Fibroblast of the aortic adventitia (primary cell): ENCODE data around the gene TENT4A. TPM values are rescaled to one million over a fixed set of nuclear protein-coding genes. Genes with fewer than 3 reads are reported as not detected.

ENCODE experiments used
- DNase-seq: peaks from one replicate; pipeline ENCODE4 v3.0.0-alpha.2; 2010; ENCODE audit warnings: low read depth
- H3K4me3 ChIP-seq: 2 replicates; pipeline ENCODE4 v1.5.1; 2011; ENCODE audit warnings: low read depth, mild to moderate bottlenecking, control low read depth, low read length, moderate library complexity
- CTCF ChIP-seq: IDR thresholded peaks from 2 replicates; pipeline ENCODE4 v1.5.1; 2011; ENCODE audit warnings: mild to moderate bottlenecking, low read length, control low read depth, inconsistent platforms; ENCODE audit not compliant: insufficient read depth
- total RNA-seq: library from RNA; depleted of rRNA; stranded (reverse); fragments of >200 nt; gene quantifications from 2 replicates; pipeline ENCODE4 v1.2.3, GENCODE V29; 2012; ENCODE audit warnings: low replicate concordance

TENT4A gene
- total RNA-seq, 1 donor: 21.4 TPM

DNA sequence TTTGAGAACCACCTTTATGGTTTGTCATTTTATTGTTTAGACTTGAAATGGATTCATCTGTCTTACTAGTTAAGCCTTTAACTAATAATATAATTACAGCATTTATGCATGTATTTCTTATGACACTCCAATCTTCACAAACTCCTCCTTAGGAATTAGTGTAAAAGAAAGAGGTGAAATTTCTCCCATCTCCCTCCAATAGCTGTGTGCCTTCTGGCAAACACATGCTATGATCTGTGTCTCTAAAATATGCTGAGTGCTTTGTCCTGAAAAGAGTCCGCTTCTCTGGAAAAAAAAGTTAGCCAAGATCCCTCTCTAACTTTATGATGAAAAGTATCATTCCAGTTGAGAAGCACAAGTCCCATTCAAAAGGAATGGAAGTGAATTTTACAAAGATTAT lies 13.9 kb upstream of the TENT4A start:
- no peak overlapping the region for H3K4me3 ChIP-seq
- no peak for TF ChIP-seq CTCF
- no peak for DNase-seq

DNA sequence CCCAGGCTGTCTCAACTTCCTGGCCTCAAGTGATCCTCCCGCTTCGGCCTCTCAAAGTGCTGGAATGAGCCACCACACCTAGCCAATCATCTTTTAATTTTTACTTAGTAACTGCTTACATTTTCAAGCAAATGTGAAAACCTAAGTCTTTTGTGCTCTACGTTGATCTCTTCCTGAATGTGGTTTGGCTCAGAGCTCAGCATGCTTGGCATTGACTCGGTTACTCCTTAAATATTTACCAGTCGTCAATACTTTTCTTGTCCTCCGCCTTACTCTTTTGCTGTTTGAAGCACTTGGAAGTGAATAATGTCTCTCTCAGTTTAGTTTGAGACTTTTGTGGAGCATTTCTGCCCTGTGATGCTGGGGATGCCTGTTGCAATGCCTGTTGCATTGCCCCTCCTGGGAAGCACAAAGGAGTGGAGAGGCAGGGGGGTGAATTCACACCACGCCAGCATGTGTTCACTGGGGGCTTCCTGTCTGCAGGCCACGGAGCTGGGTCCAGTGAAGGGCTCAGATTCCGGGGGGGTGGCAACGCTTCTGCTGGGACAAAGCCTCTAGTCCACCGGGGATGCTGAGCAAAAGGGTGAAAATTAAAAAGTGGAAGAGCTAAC lies 13.1 kb upstream of the TENT4A start:
- no peak for TF ChIP-seq CTCF
- no peak overlapping the region for H3K4me3 ChIP-seq
- DNase-seq: peak; percentile 62

DNA sequence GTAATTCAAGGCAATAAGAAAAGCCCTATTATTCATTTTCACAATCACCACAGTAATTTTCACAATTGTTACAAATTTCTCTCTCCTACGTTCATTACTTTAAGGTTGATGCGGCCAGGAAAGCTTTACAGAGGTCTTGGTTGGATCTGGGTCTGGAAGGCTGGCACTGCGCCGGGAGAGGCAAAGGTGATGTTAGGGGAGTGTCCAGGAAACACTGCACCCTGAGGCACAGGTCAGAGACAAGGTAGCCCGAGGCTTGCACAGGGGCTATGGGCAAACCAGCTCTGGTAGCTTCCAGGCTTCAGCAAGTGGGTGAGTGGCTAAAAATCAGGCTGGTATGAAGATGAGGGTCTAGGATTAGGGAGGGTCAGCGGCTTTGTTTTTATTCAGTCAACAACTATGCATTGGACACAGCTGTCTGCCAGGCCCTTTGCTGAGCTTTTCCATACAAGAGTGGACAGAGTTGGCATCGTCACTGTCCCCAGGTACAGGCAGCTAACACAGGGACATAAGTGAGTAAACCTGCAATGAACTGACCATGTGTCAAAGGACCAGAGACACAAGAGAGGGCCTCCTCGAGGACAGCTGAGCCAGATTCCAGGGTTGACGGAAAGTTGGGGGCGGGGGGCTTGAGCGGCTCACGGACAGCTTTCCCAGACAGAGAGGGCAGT lies 12.4 kb upstream of the TENT4A start:
- no peak for TF ChIP-seq CTCF
- H3K4me3 ChIP-seq: no peak overlapping the region
- no peak for DNase-seq

- TF ChIP-seq CTCF: no peak
- no peak overlapping the region for H3K4me3 ChIP-seq
- DNase-seq: no peak
Measured at GRCh38 chr5:6701491-6701890, 11.7 kb upstream of the TENT4A start.

GRCh38 chr5:6702633-6703032 lies 10.6 kb upstream of the TENT4A start:
- H3K4me3 ChIP-seq: no peak overlapping the region
- TF ChIP-seq CTCF: no peak
- no peak for DNase-seq

DNA sequence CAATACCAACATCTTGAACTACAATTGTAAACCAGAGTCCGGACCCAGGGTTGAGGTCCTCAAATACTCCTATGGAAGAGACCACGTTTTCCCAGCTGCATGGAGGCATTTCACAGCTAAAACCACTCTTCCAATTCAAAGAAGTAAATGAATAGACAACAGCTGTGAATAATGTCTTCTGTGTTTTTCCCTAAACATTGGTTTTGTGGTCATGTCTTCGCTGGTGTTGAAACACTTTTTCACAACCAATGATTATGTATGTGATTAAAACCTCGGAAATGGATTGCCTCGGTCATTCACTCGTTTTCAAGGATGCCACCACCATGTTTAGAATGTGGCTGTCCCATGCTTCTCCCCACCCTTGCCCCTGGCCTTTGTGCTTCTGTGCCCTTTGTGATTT lies 9.4 kb upstream of the TENT4A start:
- no peak for TF ChIP-seq CTCF
- H3K4me3 ChIP-seq: no peak overlapping the region
- DNase-seq: no peak

DNA sequence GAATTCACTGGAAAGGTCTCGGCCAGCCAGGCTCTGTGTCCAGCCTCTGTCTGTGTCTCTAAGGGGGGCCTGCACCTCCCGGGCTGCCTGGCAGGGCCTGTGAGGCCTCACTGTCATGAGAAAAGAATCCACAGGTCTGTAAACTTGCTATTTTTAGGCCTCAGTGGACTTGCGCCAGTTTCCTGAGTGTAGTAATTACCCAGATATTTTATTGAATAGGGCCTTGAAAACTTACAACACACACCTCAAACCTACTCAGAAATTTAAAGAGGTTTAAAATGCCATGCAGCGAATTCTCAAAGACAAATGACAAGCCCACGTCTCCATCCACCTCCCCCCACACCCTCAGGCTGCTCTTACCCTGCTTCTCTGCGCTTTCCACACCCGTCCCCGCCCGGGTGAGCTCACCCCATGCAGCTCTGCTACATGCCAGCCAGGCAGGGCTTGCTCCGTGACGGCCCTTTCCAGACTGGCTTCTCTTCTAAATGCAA lies 8.8 kb upstream of the TENT4A start:
- TF ChIP-seq CTCF: no peak
- H3K4me3 ChIP-seq: peak overlapping the region; percentile 13
- peak; percentile 91 for DNase-seq
